ENCODE data around the gene NDUFA5.

DNA sequence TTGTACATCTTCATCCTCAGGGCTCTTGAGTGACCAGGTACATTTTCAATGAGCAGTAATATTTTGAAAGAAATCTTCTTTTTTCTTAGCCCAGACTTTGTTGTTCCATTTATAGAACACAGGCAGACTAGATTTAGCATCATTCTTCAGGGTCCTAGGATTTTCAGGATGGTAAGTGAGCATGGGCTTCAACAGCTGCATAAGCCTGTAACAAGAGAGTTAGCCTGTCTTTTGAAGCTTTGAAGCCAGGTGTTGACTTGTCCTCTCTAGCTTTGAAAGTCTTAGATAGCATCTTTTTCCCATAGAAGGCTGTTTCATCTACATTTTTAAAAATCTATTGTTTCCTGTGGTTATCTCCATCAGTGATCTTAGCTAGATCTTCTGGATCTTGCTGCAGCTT lies 4.5 kb upstream of the NDUFA5 start:
- TF ChIP-seq, protein P1, sequence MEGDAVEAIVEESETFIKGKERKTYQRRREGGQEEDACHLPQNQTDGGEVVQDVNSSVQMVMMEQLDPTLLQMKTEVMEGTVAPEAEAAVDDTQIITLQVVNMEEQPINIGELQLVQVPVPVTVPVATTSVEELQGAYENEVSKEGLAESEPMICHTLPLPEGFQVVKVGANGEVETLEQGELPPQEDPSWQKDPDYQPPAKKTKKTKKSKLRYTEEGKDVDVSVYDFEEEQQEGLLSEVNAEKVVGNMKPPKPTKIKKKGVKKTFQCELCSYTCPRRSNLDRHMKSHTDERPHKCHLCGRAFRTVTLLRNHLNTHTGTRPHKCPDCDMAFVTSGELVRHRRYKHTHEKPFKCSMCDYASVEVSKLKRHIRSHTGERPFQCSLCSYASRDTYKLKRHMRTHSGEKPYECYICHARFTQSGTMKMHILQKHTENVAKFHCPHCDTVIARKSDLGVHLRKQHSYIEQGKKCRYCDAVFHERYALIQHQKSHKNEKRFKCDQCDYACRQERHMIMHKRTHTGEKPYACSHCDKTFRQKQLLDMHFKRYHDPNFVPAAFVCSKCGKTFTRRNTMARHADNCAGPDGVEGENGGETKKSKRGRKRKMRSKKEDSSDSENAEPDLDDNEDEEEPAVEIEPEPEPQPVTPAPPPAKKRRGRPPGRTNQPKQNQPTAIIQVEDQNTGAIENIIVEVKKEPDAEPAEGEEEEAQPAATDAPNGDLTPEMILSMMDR (conservative IDR thresholded peaks at IDR 0.05), result no peak
- TF ChIP-seq ZFX (IDR thresholded peaks at IDR 0.05), result no peak
